ENCODE data around the gene ARID1B.

The ARID1B gene

GRCh38 chr6:157222201-157222981 lies 445.2 kb downstream of the ARID1B start:
- H3K27me3 ChIP-seq (ENCODE audit: control insufficient read depth, insufficient read depth, low read length): no peaks in the 10 kb centered on the region
- H3K27ac ChIP-seq (ENCODE audit: low read length): no peak overlapping the region
- H3K9ac ChIP-seq (ENCODE audit: low read length): no peak overlapping the region
- H3K4me3 ChIP-seq (ENCODE audit: low read length): no peak overlapping the region
- H3K9me3 ChIP-seq (ENCODE audit: control insufficient read depth, low read depth, low read length): no peaks in the 10 kb centered on the region
- no peaks in the 10 kb centered on the region for H3K4me1 ChIP-seq (ENCODE audit: control insufficient read depth, low read depth, low read length)
- no peaks in the 10 kb centered on the region for H3K36me3 ChIP-seq (ENCODE audit: control insufficient read depth, low read depth, low read length)

- Histone ChIP-seq H3K27me3 (ENCODE audit: control insufficient read depth, insufficient read depth, low read length) (no peaks in the 10 kb centered on the region), H3K27ac (ENCODE audit: low read length) (no peak overlapping the region), H3K9ac (ENCODE audit: low read length) (no peak overlapping the region), H3K4me1 (ENCODE audit: control insufficient read depth, low read depth, low read length) (no peaks in the 10 kb centered on the region), H3K36me3 (ENCODE audit: control insufficient read depth, low read depth, low read length) (no peaks in the 10 kb centered on the region), H3K9me3 (ENCODE audit: control insufficient read depth, low read depth, low read length) (no peaks in the 10 kb centered on the region), H3K4me3 (ENCODE audit: low read length) (no peak overlapping the region)
Measured at GRCh38 chr6:157223021-157223430, 445.8 kb downstream of the ARID1B start.

GRCh38 chr6:157223511-157223910 lies 446.3 kb downstream of the ARID1B start:
- Histone ChIP-seq H3K27ac (ENCODE audit: low read length) (no peak overlapping the region), H3K9ac (ENCODE audit: low read length) (no peak overlapping the region), H3K9me3 (ENCODE audit: control insufficient read depth, low read depth, low read length) (no peaks in the 10 kb centered on the region), H3K4me3 (ENCODE audit: low read length) (no peak overlapping the region), H3K4me1 (ENCODE audit: control insufficient read depth, low read depth, low read length) (no peaks in the 10 kb centered on the region), H3K36me3 (ENCODE audit: control insufficient read depth, low read depth, low read length) (no peaks in the 10 kb centered on the region), H3K27me3 (ENCODE audit: control insufficient read depth, insufficient read depth, low read length) (no peaks in the 10 kb centered on the region)

- Histone ChIP-seq H3K27me3 (ENCODE audit: control insufficient read depth, insufficient read depth, low read length) (no peaks in the 10 kb centered on the region), H3K27ac (ENCODE audit: low read length) (no peak overlapping the region), H3K36me3 (ENCODE audit: control insufficient read depth, low read depth, low read length) (no peaks in the 10 kb centered on the region), H3K9ac (ENCODE audit: low read length) (no peak overlapping the region), H3K4me1 (ENCODE audit: control insufficient read depth, low read depth, low read length) (peaks cover 4% of the 10 kb centered on the region), H3K4me3 (ENCODE audit: low read length) (no peak overlapping the region), H3K9me3 (ENCODE audit: control insufficient read depth, low read depth, low read length) (no peaks in the 10 kb centered on the region)
Measured at GRCh38 chr6:157224178-157224950, 447.2 kb downstream of the ARID1B start.

GRCh38 chr6:157224951-157225574 lies 447.9 kb downstream of the ARID1B start:
- Histone ChIP-seq H3K27ac (ENCODE audit: low read length) (no peak overlapping the region), H3K4me3 (ENCODE audit: low read length) (no peak overlapping the region), H3K27me3 (ENCODE audit: control insufficient read depth, insufficient read depth, low read length) (no peaks in the 10 kb centered on the region), H3K36me3 (ENCODE audit: control insufficient read depth, low read depth, low read length) (no peaks in the 10 kb centered on the region), H3K9ac (ENCODE audit: low read length) (no peak overlapping the region), H3K9me3 (ENCODE audit: control insufficient read depth, low read depth, low read length) (no peaks in the 10 kb centered on the region), H3K4me1 (ENCODE audit: control insufficient read depth, low read depth, low read length) (peaks cover 8% of the 10 kb centered on the region)

- Histone ChIP-seq H3K27me3 (ENCODE audit: control insufficient read depth, insufficient read depth, low read length) (no peaks in the 10 kb centered on the region), H3K36me3 (ENCODE audit: control insufficient read depth, low read depth, low read length) (no peaks in the 10 kb centered on the region), H3K4me3 (ENCODE audit: low read length) (no peak overlapping the region), H3K9ac (ENCODE audit: low read length) (no peak overlapping the region), H3K27ac (ENCODE audit: low read length) (no peak overlapping the region), H3K9me3 (ENCODE audit: control insufficient read depth, low read depth, low read length) (no peaks in the 10 kb centered on the region), H3K4me1 (ENCODE audit: control insufficient read depth, low read depth, low read length) (peaks cover 8% of the 10 kb centered on the region)
Measured at GRCh38 chr6:157225575-157225995, 448.4 kb downstream of the ARID1B start.

GRCh38 chr6:157226026-157226625 lies 448.9 kb downstream of the ARID1B start:
- Histone ChIP-seq H3K4me1 (ENCODE audit: control insufficient read depth, low read depth, low read length) (peaks cover 8% of the 10 kb centered on the region), H3K9me3 (ENCODE audit: control insufficient read depth, low read depth, low read length) (no peaks in the 10 kb centered on the region), H3K4me3 (ENCODE audit: low read length) (no peak overlapping the region), H3K27me3 (ENCODE audit: control insufficient read depth, insufficient read depth, low read length) (no peaks in the 10 kb centered on the region), H3K36me3 (ENCODE audit: control insufficient read depth, low read depth, low read length) (no peaks in the 10 kb centered on the region), H3K9ac (ENCODE audit: low read length) (no peak overlapping the region), H3K27ac (ENCODE audit: low read length) (no peak overlapping the region)

- peaks cover 8% of the 10 kb centered on the region for H3K4me1 ChIP-seq (ENCODE audit: control insufficient read depth, low read depth, low read length)
- no peaks in the 10 kb centered on the region for H3K9me3 ChIP-seq (ENCODE audit: control insufficient read depth, low read depth, low read length)
- H3K9ac ChIP-seq (ENCODE audit: low read length): no peak overlapping the region
- no peaks in the 10 kb centered on the region for H3K27me3 ChIP-seq (ENCODE audit: control insufficient read depth, insufficient read depth, low read length)
- no peak overlapping the region for H3K27ac ChIP-seq (ENCODE audit: low read length)
- no peaks in the 10 kb centered on the region for H3K36me3 ChIP-seq (ENCODE audit: control insufficient read depth, low read depth, low read length)
- H3K4me3 ChIP-seq (ENCODE audit: low read length): no peak overlapping the region
Measured at GRCh38 chr6:157226761-157227160, 449.6 kb downstream of the ARID1B start.

- Histone ChIP-seq H3K36me3 (ENCODE audit: control insufficient read depth, low read depth, low read length) (no peaks in the 10 kb centered on the region), H3K9ac (ENCODE audit: low read length) (no peak overlapping the region), H3K4me3 (ENCODE audit: low read length) (no peak overlapping the region), H3K27ac (ENCODE audit: low read length) (no peak overlapping the region), H3K27me3 (ENCODE audit: control insufficient read depth, insufficient read depth, low read length) (no peaks in the 10 kb centered on the region), H3K9me3 (ENCODE audit: control insufficient read depth, low read depth, low read length) (no peaks in the 10 kb centered on the region), H3K4me1 (ENCODE audit: control insufficient read depth, low read depth, low read length) (peaks cover 8% of the 10 kb centered on the region)
Measured at GRCh38 chr6:157227202-157228166, 450.3 kb downstream of the ARID1B start.

GRCh38 chr6:157228426-157229131 lies 451.4 kb downstream of the ARID1B start:
- Histone ChIP-seq H3K9me3 (ENCODE audit: control insufficient read depth, low read depth, low read length) (no peaks in the 10 kb centered on the region), H3K4me3 (ENCODE audit: low read length) (no peak overlapping the region), H3K36me3 (ENCODE audit: control insufficient read depth, low read depth, low read length) (no peaks in the 10 kb centered on the region), H3K9ac (ENCODE audit: low read length) (no peak overlapping the region), H3K27me3 (ENCODE audit: control insufficient read depth, insufficient read depth, low read length) (peaks cover 1% of the 10 kb centered on the region), H3K27ac (ENCODE audit: low read length) (no peak overlapping the region), H3K4me1 (ENCODE audit: control insufficient read depth, low read depth, low read length) (peaks cover 8% of the 10 kb centered on the region)
